GM12878 (cell line): ENCODE results near the gene TDRD7. TPM values are rescaled to one million over a fixed set of nuclear protein-coding genes. Genes with fewer than 3 reads are reported as not detected.

ENCODE experiments used
- ATAC-seq: fragments of 200-7000 bp; cut with Tn5 transposase; 3 replicates; pipeline ENCODE4 v1.9.1; 2020; ENCODE audit warnings: mild to moderate bottlenecking, moderate library complexity
- BruUV-seq: library from RNA; stranded (reverse); fragments of 400-500 nt; replicated peaks from 2 replicates; lab custom pipeline; 2021; lab: Mats Ljungman, UMichigan
- CTCF ChIA-PET: fragments of 300-600 bp; sonication (Branson Sonifier 250); formaldehyde crosslinking; extraction: SDS; loops from one replicate; lab custom pipeline; 2021; ENCODE audit warnings: inconsistent platforms; lab: Yijun Ruan, JAX
- POLR2A ChIA-PET: fragments of 350-600 bp; formaldehyde crosslinking; extraction: SDS; loops from one replicate; lab custom pipeline; 2021; ENCODE audit warnings: inconsistent platforms; lab: Charles Lee
- RAD21 ChIA-PET: fragments of 300-600 bp; sonication (Branson Sonifier 250); formaldehyde crosslinking; loops from one replicate; lab custom pipeline; 2023; ENCODE audit warnings: antibody characterized with exemption; ENCODE audit not compliant: unreplicated experiment; lab: Charles Lee
- SMC1A ChIA-PET: fragments of 300-600 bp; sonication (Branson Sonifier 250); formaldehyde crosslinking; loops from one replicate; lab custom pipeline; 2023; ENCODE audit not compliant: unreplicated experiment, uncharacterized antibody; lab: Charles Lee
- DNase-seq: peaks from one replicate; pipeline ENCODE4 v3.0.0-alpha.2; 2011; ENCODE audit warnings: low read depth, low spot score
- FAIRE-seq: peaks from 3 replicates; lab custom pipeline; 2011; peaks lifted over from hg19 to GRCh38; lab: Jason Lieb, UNC
- H2AFZ ChIP-seq: 2 replicates; pipeline ENCODE4 v1.6.0; 2011; ENCODE audit warnings: low read depth, low read length, control low read depth; ENCODE audit not compliant: control insufficient read depth
- H3K27ac ChIP-seq: 2 replicates; pipeline ENCODE4 v1.5.1; 2011; ENCODE audit warnings: control low read depth; ENCODE audit not compliant: control insufficient read depth, insufficient read depth
- H3K27me3 ChIP-seq, 2 experiments: replicated peaks in 1 of 2; 2 replicates each; pipeline versions ENCODE4 v1.6.0 to v1.6.1; 2011; ENCODE audit warnings: low read length in 1 of 2; ENCODE audit not compliant: control insufficient read depth in 2 of 2, insufficient read depth in 2 of 2
- H3K36me3 ChIP-seq, 2 experiments: 2 replicates each; pipeline ENCODE4 v1.5.1; 2011; ENCODE audit warnings: low read length in 1 of 2; ENCODE audit not compliant: control insufficient read depth in 2 of 2, insufficient read depth in 2 of 2
- H3K4me1 ChIP-seq: 2 replicates; pipeline ENCODE4 v1.6.1; 2011; ENCODE audit warnings: mild to moderate bottlenecking, low read length, moderate library complexity, mixed read lengths; ENCODE audit not compliant: control insufficient read depth, insufficient read depth
- H3K4me2 ChIP-seq: 2 replicates; pipeline ENCODE4 v1.6.0; 2011; ENCODE audit warnings: control low read depth; ENCODE audit not compliant: control insufficient read depth, insufficient read depth
- H3K4me3 ChIP-seq: fragments of 200-600 bp; sonication (generic); 2 replicates; pipeline ENCODE4 v1.5.1; 2016
- H3K79me2 ChIP-seq: 2 replicates; pipeline ENCODE4 v1.6.0; 2011; ENCODE audit warnings: low read length; ENCODE audit not compliant: control insufficient read depth, insufficient read depth
- H3K9ac ChIP-seq: 2 replicates; pipeline ENCODE4 v1.8.0; 2011; ENCODE audit warnings: low read length, control low read depth, mixed read lengths; ENCODE audit not compliant: control insufficient read depth, insufficient read depth
- H3K9me3 ChIP-seq: replicated peaks from 3 replicates; pipeline ENCODE4 v1.5.1; 2011; ENCODE audit warnings: mild to moderate bottlenecking, low read length; ENCODE audit not compliant: control insufficient read depth, insufficient read depth
- H4K20me1 ChIP-seq: 2 replicates; pipeline ENCODE4 v1.6.0; 2011; ENCODE audit not compliant: control insufficient read depth, insufficient read depth
- WGBS: methylation state at CpG from one replicate; pipeline ENCODE4 v1.1.6; 2016; ENCODE audit warnings: low lambda C conversion rate; ENCODE audit not compliant: insufficient replicate concordance, insufficient coverage; ENCODE audit errors: missing lambda C conversion rate; 5-methylcytosine and 5-hydroxymethylcytosine counted together
- in situ Hi-C: fragments of 300-500 bp; cut with MboI; formaldehyde crosslinking; loops from 9 replicates; pipeline ENCODE4 v1.14.3; 2018; ENCODE audit warnings: mixed read lengths
- intact Hi-C: fragments of 100-400 bp; cut with micrococcal nuclease; formaldehyde crosslinking; loops from one replicate; pipeline ENCODE4 v1.14.2; 2022; ENCODE audit not compliant: unreplicated experiment
- polyA plus RNA-seq, 11 experiments: library from polyadenylated mRNA; depleted of rRNA in 4 of 11; unstranded in 6 of 11; stranded (reverse) in 5 of 11; fragments of >200 nt; fragmentation: Nextera tagmentation in 4 of 11; fragmentation: Illumina TruSeq in 1 of 11; extraction: Ambion mirVana in 4 of 11; extraction: Trizol in 1 of 11; gene quantifications; 1 replicate in 1 of 11; 2 replicates in 10 of 11; pipeline versions ENCODE4 v1.2.1 to v1.2.3, GENCODE V29; 2011 to 2016; ENCODE audit warnings: inconsistent platforms in 2 of 11, missing spikeins in 2 of 11, low read depth in 1 of 11
- total RNA-seq, 4 experiments: library from RNA; depleted of rRNA in 3 of 4; stranded (reverse); fragments of >200 nt in 3 of 4; fragmentation: Illumina TruSeq in 1 of 4; extraction: Trizol in 1 of 4; gene quantifications; 2 replicates each; pipeline versions ENCODE4 v1.2.1 to v1.2.3, GENCODE V29; 2013 to 2021
- TF ChIP-seq, protein P1 (sequence below): fragments of 450-650 bp; IDR thresholded peaks from 2 replicates; pipeline ENCODE4 v1.6.1; 2017; ENCODE audit warnings: mild to moderate bottlenecking, moderate library complexity

The TDRD7 gene
- total and polyA plus RNA-seq, 10 of the 15 experiments (the other 5 are each of a cell fraction or from before 2014, with no cell fraction given): 5.7 to 26.4 (median 16.2) TPM

DNA sequence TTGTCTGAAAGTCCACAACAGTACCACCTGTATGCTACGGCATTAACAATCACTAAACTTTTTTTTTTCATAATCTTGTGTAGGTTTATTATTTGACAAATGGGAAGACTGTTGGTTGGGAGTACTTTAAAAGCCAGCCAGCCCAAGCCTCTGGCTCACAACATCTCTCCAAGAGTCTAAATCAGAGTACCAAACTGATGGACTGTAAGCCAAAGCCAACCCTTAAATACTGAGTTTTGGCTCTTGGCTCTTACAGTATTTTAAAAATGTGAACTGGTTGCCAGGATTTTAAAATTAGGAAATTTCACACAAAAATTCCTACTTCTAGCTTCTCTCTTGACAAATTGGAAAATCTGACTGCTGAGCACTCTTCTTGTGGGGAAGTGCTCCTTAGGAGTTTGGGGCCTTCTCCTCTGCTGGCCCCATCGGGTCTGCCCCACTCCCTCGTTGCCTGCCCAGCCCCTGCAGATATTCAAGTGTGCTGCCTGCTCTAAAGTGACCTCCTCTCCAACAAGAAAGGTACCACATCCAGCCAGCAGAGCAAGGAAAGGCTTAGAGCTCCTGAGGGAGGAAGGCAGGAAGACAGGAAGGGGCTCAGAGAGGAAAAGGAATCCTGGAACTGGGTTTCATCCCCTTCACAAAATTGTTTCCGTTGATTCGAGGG, 67.7 kb downstream of the TDRD7 start:
- peaks cover 1 to 6% of the 10 kb centered on the region in 2 experiments; a peak in 3 of 4 replicates for H3K36me3 ChIP-seq
- FAIRE-seq (no peak), ATAC-seq (no peak), DNase-seq (no peak)
- no peak overlapping the region for H3K4me3 ChIP-seq
- no peaks in the 10 kb centered on the region for H3K79me2 ChIP-seq
- intact Hi-C loops (no loop called here), in situ Hi-C loops (no loop called here)
- ChIA-PET CTCF (interaction anchor here (0.6 to 5.7 kb wide), 4 partner anchors 11 to 119 kb away, joined by 4 to 70 read pairs (median 10); partner anchors contain the start of gene TMOD1), POLR2A (interaction anchor here (0.6 to 0.9 kb wide), 2 partner anchors 31 to 153 kb away, joined by 3 read pairs; partner anchors contain the start of gene TSTD2), RAD21 (interaction anchor here (1.0 to 1.6 kb wide), 2 partner anchors 22 to 136 kb away, joined by 3 to 4 read pairs; partner anchors contain the start of gene TMOD1), SMC1A (interaction anchor here (1.0 to 5.6 kb wide), 9 partner anchors 8 to 136 kb away, joined by 3 to 24 read pairs (median 7); partner anchors contain the start of gene TMOD1)
- TF ChIP-seq, protein P1, sequence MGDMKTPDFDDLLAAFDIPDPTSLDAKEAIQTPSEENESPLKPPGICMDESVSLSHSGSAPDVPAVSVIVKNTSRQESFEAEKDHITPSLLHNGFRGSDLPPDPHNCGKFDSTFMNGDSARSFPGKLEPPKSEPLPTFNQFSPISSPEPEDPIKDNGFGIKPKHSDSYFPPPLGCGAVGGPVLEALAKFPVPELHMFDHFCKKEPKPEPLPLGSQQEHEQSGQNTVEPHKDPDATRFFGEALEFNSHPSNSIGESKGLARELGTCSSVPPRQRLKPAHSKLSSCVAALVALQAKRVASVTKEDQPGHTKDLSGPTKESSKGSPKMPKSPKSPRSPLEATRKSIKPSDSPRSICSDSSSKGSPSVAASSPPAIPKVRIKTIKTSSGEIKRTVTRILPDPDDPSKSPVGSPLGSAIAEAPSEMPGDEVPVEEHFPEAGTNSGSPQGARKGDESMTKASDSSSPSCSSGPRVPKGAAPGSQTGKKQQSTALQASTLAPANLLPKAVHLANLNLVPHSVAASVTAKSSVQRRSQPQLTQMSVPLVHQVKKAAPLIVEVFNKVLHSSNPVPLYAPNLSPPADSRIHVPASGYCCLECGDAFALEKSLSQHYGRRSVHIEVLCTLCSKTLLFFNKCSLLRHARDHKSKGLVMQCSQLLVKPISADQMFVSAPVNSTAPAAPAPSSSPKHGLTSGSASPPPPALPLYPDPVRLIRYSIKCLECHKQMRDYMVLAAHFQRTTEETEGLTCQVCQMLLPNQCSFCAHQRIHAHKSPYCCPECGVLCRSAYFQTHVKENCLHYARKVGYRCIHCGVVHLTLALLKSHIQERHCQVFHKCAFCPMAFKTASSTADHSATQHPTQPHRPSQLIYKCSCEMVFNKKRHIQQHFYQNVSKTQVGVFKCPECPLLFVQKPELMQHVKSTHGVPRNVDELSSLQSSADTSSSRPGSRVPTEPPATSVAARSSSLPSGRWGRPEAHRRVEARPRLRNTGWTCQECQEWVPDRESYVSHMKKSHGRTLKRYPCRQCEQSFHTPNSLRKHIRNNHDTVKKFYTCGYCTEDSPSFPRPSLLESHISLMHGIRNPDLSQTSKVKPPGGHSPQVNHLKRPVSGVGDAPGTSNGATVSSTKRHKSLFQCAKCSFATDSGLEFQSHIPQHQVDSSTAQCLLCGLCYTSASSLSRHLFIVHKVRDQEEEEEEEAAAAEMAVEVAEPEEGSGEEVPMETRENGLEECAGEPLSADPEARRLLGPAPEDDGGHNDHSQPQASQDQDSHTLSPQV: no peak
- H4K20me1 ChIP-seq: no peaks in the 10 kb centered on the region
- H3K4me2 ChIP-seq: no peak overlapping the region
- 89% methylated on average over 5 of the region's 5 CpGs for WGBS
- H3K9ac ChIP-seq: no peak overlapping the region
- H3K27me3 ChIP-seq: no peaks in the 10 kb centered on the region
- BruUV-seq: no TSS peak
- H2AFZ ChIP-seq: no peak overlapping the region
- H3K27ac ChIP-seq: no peak overlapping the region
- no peaks in the 10 kb centered on the region for H3K4me1 ChIP-seq
- H3K9me3 ChIP-seq: no peaks in the 10 kb centered on the region; the same call in 2 of the 3 replicates
